HG03139 (cell line): ENCODE results near the gene FKBP4.
"Not testable (repeated sequence)": the region's sequence is repeated elsewhere in the genome, so short reads cannot be mapped to it uniquely, and the experiment has no call there.

Source experiments
- ATAC-seq: cut with Tn5 transposase; IDR thresholded peaks from one replicate; pipeline ENCODE4 v1.9.1; 2021; ENCODE audit not compliant: unreplicated experiment

The FKBP4 gene

GRCh38 chr12:2794736-2795289 lies at the start of gene FKBP4:
TSS of gene FKBP4 (plus strand) at chr12:2794970. CDS start at chr12:2795140, 170 bp downstream.
- peak; percentile 72 for ATAC-seq

DNA sequence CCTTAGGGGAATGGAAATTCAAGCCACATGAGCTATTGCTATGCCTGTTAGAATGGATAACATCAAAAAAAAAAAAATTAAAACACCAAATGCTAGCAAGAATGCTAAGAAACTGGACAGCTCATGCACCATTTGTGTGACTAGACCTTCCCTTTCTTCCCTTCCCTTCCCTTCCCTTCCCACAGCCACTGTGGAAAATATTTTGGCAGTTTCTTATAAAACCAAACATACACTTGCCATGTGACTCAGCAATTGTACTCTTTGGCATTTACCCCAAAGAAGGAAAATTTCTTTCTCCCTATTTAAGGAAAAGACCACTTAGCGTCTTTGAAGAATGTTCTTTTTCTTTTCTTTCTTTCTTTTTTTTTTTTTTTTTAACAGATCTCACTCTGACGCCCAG lies 49.1 kb upstream of the FKBP4 start:
- ATAC-seq: no peak

DNA sequence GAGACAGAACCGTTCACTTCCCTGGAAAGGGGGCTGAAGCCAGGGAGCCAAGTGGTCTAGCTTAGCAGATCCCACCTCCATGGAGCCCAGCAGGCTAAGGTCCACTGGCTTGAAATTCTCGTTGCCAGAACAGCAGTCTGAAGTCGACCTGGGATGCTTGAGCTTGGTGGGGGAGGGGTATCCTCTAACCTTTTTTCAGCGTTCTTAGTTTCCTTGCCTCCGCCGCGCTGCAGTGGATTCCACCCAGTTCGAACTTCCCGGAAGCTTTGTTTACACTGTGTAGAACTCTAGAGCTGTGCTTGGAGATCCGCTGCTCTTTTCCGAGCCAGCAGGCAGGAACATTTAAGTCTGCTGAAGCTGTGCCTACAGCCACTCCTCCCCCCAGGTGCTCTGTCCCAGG lies 45.2 kb upstream of the FKBP4 start:
- ATAC-seq: no peak

- ATAC-seq: no peak
Measured at GRCh38 chr12:2750185-2750584, 44.6 kb upstream of the FKBP4 start.

- ATAC-seq: no peak
Measured at GRCh38 chr12:2751230-2751629, 43.5 kb upstream of the FKBP4 start.

- ATAC-seq: no peak
Measured at GRCh38 chr12:2751686-2752085, 43.1 kb upstream of the FKBP4 start.

GRCh38 chr12:2752676-2753371 lies 41.9 kb upstream of the FKBP4 start:
- no peak for ATAC-seq

- no peak for ATAC-seq
Measured at GRCh38 chr12:2753536-2753935, 41.2 kb upstream of the FKBP4 start.

GRCh38 chr12:2754208-2754607 lies 40.6 kb upstream of the FKBP4 start:
- ATAC-seq: no peak

DNA sequence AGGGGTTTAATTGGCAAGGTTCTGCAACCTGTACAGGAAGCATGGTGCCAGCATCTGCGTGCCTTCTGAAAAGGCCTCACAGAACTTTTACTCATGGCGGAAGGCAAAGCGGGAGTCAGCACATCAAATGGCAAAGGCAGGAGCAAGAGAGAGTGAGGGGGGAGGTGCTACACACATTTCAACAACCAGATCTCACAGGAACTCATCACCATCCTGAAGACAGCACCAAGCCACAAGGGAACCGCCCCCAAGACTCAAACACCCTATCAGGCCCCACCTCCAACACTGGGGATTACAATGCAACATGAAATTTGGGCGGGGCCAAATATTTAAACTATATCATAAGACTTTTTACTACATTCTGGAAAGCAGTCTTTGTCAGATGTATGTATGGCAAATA lies 38.0 kb upstream of the FKBP4 start:
- ATAC-seq: no peak

DNA sequence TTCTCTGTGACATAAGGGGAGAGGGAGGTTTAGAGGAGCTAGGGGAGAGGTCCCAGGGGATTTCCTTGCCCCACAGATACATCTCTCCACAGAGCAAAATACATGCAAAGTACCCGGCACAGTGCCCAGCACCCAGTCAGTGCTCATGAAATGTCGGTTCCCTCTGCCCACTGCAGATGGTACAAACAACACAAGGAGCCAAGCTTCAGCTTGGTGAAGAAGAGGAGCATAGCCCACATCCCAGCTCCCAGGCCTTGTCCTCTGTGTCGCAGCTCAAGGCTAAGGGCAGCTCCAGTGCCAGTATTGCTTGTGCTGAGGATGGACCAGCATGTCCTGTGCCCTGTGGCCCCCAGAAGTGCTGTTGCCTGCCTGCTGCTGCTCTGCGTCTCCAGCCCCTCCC lies 35.0 kb upstream of the FKBP4 start:
- ATAC-seq: no peak

DNA sequence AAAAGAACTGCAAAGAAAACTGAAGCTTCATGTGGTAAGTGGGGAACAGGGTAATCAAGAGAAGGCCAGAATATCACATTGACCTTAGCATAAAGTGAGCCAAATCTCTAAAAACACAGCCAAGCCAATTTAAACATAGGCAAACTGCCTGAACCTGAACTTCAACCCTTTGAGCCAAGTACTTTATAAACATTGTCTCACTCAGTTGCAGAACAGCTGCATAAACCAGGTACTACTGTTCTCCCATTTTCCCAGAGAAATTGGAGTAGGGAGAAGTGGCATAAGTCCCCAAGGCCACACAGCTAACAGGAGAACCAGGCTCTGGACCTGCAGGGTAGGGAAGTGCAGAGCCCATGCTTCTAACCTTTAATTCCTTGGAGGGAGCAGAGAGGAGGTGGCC lies 30.4 kb upstream of the FKBP4 start:
- ATAC-seq: no peak

GRCh38 chr12:2765052-2765451 lies 29.7 kb upstream of the FKBP4 start:
- ATAC-seq: no peak

DNA sequence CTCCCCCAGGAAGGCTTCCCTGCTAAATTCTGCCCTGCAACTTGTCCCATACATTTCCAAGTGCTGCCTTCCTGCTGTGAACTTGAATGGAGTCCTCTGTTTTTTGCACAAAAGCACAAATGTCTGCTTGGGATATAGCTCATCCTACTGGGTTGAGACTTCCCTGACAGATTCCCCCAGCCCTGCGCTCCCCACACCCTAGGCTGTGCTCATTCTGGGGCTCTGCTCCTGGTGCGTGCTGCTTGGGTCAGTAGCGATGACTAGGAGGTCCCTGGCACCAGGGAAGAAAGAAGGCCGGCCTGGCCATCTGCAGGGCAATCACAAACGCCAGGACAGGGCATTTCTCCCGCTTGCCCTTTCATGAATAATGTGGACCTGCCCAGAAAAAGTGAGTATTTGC lies 29.2 kb upstream of the FKBP4 start:
- ATAC-seq: no peak

GRCh38 chr12:2768224-2768961 lies 26.4 kb upstream of the FKBP4 start:
- ATAC-seq: no peak

DNA sequence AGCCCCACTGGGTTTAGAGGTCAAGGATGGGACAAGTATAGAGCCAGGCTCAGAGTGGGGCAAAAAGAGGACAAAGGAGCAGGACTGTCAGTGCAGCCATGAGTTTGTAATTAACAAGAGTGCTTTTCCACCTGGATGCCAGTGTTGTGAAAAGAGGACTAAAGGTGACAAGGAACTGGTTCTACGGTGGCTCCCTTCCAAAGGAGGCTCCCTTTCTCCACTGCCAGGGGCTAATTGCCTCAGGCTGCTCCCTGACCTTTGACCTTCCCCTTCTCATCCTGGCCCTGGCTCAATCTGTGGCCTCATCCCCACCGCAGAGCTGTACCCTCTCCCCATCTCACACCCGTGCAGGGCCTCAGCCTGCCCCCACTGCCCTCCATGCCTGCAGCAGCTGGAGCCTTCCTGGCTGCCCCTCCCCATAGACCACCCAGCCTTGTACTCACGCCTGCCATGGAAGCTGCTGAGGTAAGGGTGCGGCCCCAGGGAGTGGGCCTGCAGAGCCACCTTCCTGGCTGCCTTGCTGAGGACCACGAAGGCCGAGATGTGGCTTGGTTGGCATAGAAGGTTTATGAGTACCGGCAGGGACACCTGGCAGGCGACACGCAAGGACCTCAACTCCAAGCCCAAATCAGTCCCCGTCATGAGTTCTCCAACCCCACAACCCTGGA lies 24.8 kb upstream of the FKBP4 start:
- ATAC-seq: no peak

- ATAC-seq: not testable (repeated sequence)
Measured at GRCh38 chr12:2770544-2770943, 24.2 kb upstream of the FKBP4 start.

GRCh38 chr12:2772370-2772769 lies 22.4 kb upstream of the FKBP4 start:
- no peak for ATAC-seq

- no peak for ATAC-seq
Measured at GRCh38 chr12:2773199-2773875, 21.4 kb upstream of the FKBP4 start.

- ATAC-seq: no peak
Measured at GRCh38 chr12:2775431-2775830, 19.3 kb upstream of the FKBP4 start.

DNA sequence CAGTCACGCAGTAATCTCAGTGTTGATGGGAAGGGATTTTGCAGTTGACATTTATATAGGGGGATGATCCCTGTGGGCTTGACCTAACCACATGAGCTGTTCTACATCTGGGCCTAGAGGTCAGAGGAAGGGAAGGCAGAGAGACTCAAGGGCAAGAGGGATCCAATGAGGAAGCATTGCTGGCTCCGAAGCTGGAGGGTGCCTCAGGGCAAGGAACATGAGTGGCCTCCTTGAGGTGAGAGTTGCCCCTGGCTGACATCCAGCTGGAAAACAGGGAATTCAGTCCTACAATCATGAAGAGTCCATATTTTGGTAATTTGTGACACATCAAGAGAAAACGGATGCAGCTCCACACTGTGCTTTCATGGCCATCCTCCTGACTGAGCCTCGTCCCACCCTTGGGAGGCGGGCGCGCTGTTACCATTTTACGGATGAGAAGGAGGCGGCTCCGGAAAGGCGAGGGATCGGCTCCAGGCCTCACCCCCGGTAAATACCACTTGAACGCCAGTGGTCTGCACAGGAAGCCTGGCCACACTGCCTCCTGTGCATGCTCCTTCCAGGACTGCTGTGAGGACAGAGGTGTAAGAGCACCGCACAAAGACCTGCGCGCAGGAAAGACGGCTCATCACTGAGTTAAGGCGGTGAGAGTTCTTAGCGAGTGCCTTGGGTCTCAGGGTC lies 18.5 kb upstream of the FKBP4 start:
- ATAC-seq: no peak
